Esophagus (tissue), 2 donors: ENCODE measurements around the gene ZSCAN29. TPM values are rescaled to one million over a fixed set of nuclear protein-coding genes. Genes with fewer than 3 reads are reported as not detected.

Experiments used
- H3K27ac ChIP-seq, 2 donors: one replicate each; pipeline ENCODE4 v1.5.1; 2013; ENCODE audit warnings: low read depth in 2 of 2, mild to moderate bottlenecking in 2 of 2, inconsistent platforms in 1 of 2, low read length in 1 of 2, moderate library complexity in 1 of 2
- H3K27me3 ChIP-seq, 2 donors: one replicate each; pipeline ENCODE4 v1.6.1; 2013; ENCODE audit warnings: low read length in 2 of 2, control low read depth in 1 of 2, mild to moderate bottlenecking in 1 of 2; ENCODE audit not compliant: insufficient read depth in 2 of 2, control insufficient read depth in 1 of 2
- H3K36me3 ChIP-seq, 2 donors: one replicate each; pipeline ENCODE4 v1.6.1; 2013; ENCODE audit warnings: low read length in 1 of 2; ENCODE audit not compliant: control insufficient read depth in 2 of 2, insufficient read depth in 2 of 2
- H3K4me1 ChIP-seq, 2 donors: one replicate each; pipeline ENCODE4 v1.6.1; 2013; ENCODE audit warnings: low read length in 1 of 2; ENCODE audit not compliant: control insufficient read depth in 2 of 2, insufficient read depth in 2 of 2
- H3K4me3 ChIP-seq, 2 donors: one replicate each; pipeline ENCODE4 v1.5.1; 2013; ENCODE audit warnings: low read length in 2 of 2, mild to moderate bottlenecking in 2 of 2, low read depth in 1 of 2, moderate library complexity in 1 of 2
- H3K9me3 ChIP-seq, 2 donors: one replicate each; pipeline ENCODE4 v1.6.1; 2013; ENCODE audit warnings: mild to moderate bottlenecking in 2 of 2, low read depth in 1 of 2, low read length in 1 of 2, moderate library complexity in 1 of 2; ENCODE audit not compliant: control insufficient read depth in 2 of 2, insufficient read depth in 1 of 2
- WGBS, 2 donors: extraction: QIAGEN DNeasy Blood & Tissue Kit; methylation state at CpG; one replicate each; pipeline ENCODE4 v1.1.7; 2013; 5-methylcytosine and 5-hydroxymethylcytosine counted together
- polyA plus RNA-seq, 2 donors: library from polyadenylated mRNA; stranded (reverse); fragments of 200-250 nt; gene quantifications; one replicate each; pipeline ENCODE4 v1.2.3, GENCODE V29; 2013
- donor health status: healthy with polysubstance abuse.
- donor health status: Bipolar disorder and iron deficiency.

The ZSCAN29 gene
- polyA plus RNA-seq, 2 donors: 5.3 to 6.3 TPM

GRCh38 chr15:43318990-43319771 lies 51.7 kb downstream of the ZSCAN29 start:
- 74 to 78% methylated on average over 4 of the region's 4 CpGs for WGBS, 2 donors

GRCh38 chr15:43317566-43318184 lies 53.2 kb downstream of the ZSCAN29 start:
- 69 to 80% methylated on average over 8 of the region's 8 CpGs for WGBS, 2 donors
- Histone ChIP-seq H3K36me3 (no peaks in the 10 kb centered on the region), H3K9me3 (no peaks in the 10 kb centered on the region), H3K27me3 (no peaks in the 10 kb centered on the region), H3K4me1 (no peaks in the 10 kb centered on the region), H3K4me3 (no peak overlapping the region), H3K27ac (no peak overlapping the region)

More at GRCh38 chr15:43318990-43319771, 51.7 kb downstream of the ZSCAN29 start:
- H3K27me3 ChIP-seq: no peaks in the 10 kb centered on the region
- no peak overlapping the region for H3K4me3 ChIP-seq
- no peaks in the 10 kb centered on the region for H3K9me3 ChIP-seq
- H3K4me1 ChIP-seq: no peaks in the 10 kb centered on the region
- H3K36me3 ChIP-seq: no peaks in the 10 kb centered on the region
- no peak overlapping the region for H3K27ac ChIP-seq

GRCh38 chr15:43316971-43317346 lies 53.9 kb downstream of the ZSCAN29 start:
- WGBS, 2 donors: 88 to 100% methylated on average over 1 of the region's 1 CpG
- no peaks in the 10 kb centered on the region for H3K9me3 ChIP-seq
- no peaks in the 10 kb centered on the region for H3K36me3 ChIP-seq
- H3K4me3 ChIP-seq: no peak overlapping the region
- no peaks in the 10 kb centered on the region for H3K27me3 ChIP-seq
- no peaks in the 10 kb centered on the region for H3K4me1 ChIP-seq
- no peak overlapping the region for H3K27ac ChIP-seq

GRCh38 chr15:43316016-43316970 lies 54.5 kb downstream of the ZSCAN29 start:
- H3K4me1 ChIP-seq: no peaks in the 10 kb centered on the region
- no peak overlapping the region for H3K4me3 ChIP-seq
- WGBS, 2 donors: 51 to 55% methylated on average over 6 of the region's 6 CpGs
- no peaks in the 10 kb centered on the region for H3K36me3 ChIP-seq
- no peak overlapping the region for H3K27ac ChIP-seq
- H3K9me3 ChIP-seq: no peaks in the 10 kb centered on the region
- H3K27me3 ChIP-seq: no peaks in the 10 kb centered on the region

- no peaks in the 10 kb centered on the region for H3K9me3 ChIP-seq
- 47 to 54% methylated on average over 3 of the region's 3 CpGs for WGBS, 2 donors
- peaks cover 2 to 6% of the 10 kb centered on the region in 2 donors for H3K27me3 ChIP-seq
Measured at GRCh38 chr15:43314171-43314570, 56.7 kb downstream of the ZSCAN29 start.

GRCh38 chr15:43312378-43312777 lies 58.5 kb downstream of the ZSCAN29 start:
- H3K27me3 ChIP-seq: peaks cover 3 to 6% of the 10 kb centered on the region in 2 donors
- H3K9me3 ChIP-seq: no peaks in the 10 kb centered on the region
- WGBS, 2 donors: 64 to 66% methylated on average over 4 of the region's 4 CpGs
- H3K27ac ChIP-seq: no peak overlapping the region
- H3K36me3 ChIP-seq: no peaks in the 10 kb centered on the region
- no peak overlapping the region for H3K4me3 ChIP-seq
- H3K4me1 ChIP-seq: no peaks in the 10 kb centered on the region

More at GRCh38 chr15:43314171-43314570, 56.7 kb downstream of the ZSCAN29 start:
- H3K27ac ChIP-seq: no peak overlapping the region
- H3K4me1 ChIP-seq: no peaks in the 10 kb centered on the region
- no peaks in the 10 kb centered on the region for H3K36me3 ChIP-seq
- no peak overlapping the region for H3K4me3 ChIP-seq

Other genes starting within 250 kb of the ZSCAN29 start
- 10 to 100 TPM in 1 of 2 donors, 1 to 10 TPM in 1; 7.6 to 12.8 TPM for gene TMEM62, start 237.5 kb downstream of the ZSCAN29 start, polyA plus RNA-seq
- 10 to 100 TPM; 48.0 to 57.4 TPM for gene CCNDBP1, start 185.6 kb downstream of the ZSCAN29 start, polyA plus RNA-seq
- not detected for gene EPB42, start 150.0 kb downstream of the ZSCAN29 start, polyA plus RNA-seq
- gene TGM5, start 104.1 kb downstream of the ZSCAN29 start, polyA plus RNA-seq: 10 to 100 TPM in 1 of 2 donors, 1 to 10 TPM in 1; 9.5 to 12.9 TPM
- gene TGM7, start 68.8 kb downstream of the ZSCAN29 start, polyA plus RNA-seq: 1 to 10 TPM in 1 of 2 donors, under 1 TPM in 1; 0.05 to 5.3 TPM
- gene LCMT2, start 40.5 kb downstream of the ZSCAN29 start, polyA plus RNA-seq: 1 to 10 TPM; 5.0 to 5.5 TPM
- gene TUBGCP4, start 58 bp upstream of the ZSCAN29 start, polyA plus RNA-seq: 1 to 10 TPM; 4.8 to 5.3 TPM
- gene TP53BP1, start 122.1 kb upstream of the ZSCAN29 start, polyA plus RNA-seq: 1 to 10 TPM; 6.9 to 7.8 TPM
- under 1 TPM; 0.45 to 0.78 TPM for gene MAP1A, start 146.6 kb upstream of the ZSCAN29 start, polyA plus RNA-seq
- 10 to 100 TPM; 10.9 to 17.8 TPM for gene PPIP5K1, start 219.2 kb upstream of the ZSCAN29 start, polyA plus RNA-seq
- gene CKMT1B, start 223.0 kb upstream of the ZSCAN29 start, polyA plus RNA-seq: 10 to 100 TPM; 64.6 to 87.6 TPM
- gene STRC, start 247.8 kb upstream of the ZSCAN29 start, polyA plus RNA-seq: under 1 TPM; 0.11 to 0.79 TPM